CD4-positive, alpha-beta T cell (primary cell): ENCODE data around the gene NUP210. TPM values are rescaled to one million over a fixed set of nuclear protein-coding genes. Genes with fewer than 3 reads are reported as not detected.

Source experiments
- ATAC-seq: fragments of 200-7000 bp; cut with Tn5 transposase; one replicate; pipeline ENCODE4 v1.10.0; 2022; ENCODE audit warnings: mild to moderate bottlenecking; ENCODE audit not compliant: poor library complexity
- CTCF ChIA-PET: fragments of 350-600 bp; sonication (Branson Sonifier 250); formaldehyde crosslinking; loops from one replicate; lab custom pipeline; 2021; ENCODE audit warnings: antibody characterized with exemption, inconsistent platforms; lab: Charles Lee
- POLR2A ChIA-PET: fragments of 350-600 bp; sonication (Branson Sonifier 250); formaldehyde crosslinking; loops from one replicate; lab custom pipeline; 2021; ENCODE audit warnings: antibody characterized with exemption, inconsistent platforms; lab: Charles Lee
- DNase-seq, 14 experiments: peaks; one replicate each; pipeline ENCODE4 v3.0.0-alpha.2; 2013 to 2020; ENCODE audit warnings: mixed read lengths in 2 of 14
- H3K27ac ChIP-seq, 2 donors: one replicate each; pipeline versions ENCODE4 v1.5.1 to v1.7.0; 2013; ENCODE audit warnings: low read length in 2 of 2, low read depth in 1 of 2, mild to moderate bottlenecking in 1 of 2
- H3K27me3 ChIP-seq, 2 experiments: 1 replicate in 1 of 2; 2 replicates in 1 of 2; pipeline versions ENCODE4 v1.6.1 to v1.7.0; 2013; ENCODE audit warnings: low read length in 2 of 2, control low read depth in 1 of 2, mild to moderate bottlenecking in 1 of 2, moderate library complexity in 1 of 2; ENCODE audit not compliant: insufficient read depth in 2 of 2, control insufficient read depth in 1 of 2
- H3K36me3 ChIP-seq: one replicate; pipeline ENCODE4 v1.6.1; 2013; ENCODE audit warnings: low read length, control low read depth; ENCODE audit not compliant: insufficient read depth
- H3K4me1 ChIP-seq: one replicate; pipeline ENCODE4 v1.6.1; 2013; ENCODE audit warnings: low read length, control low read depth; ENCODE audit not compliant: insufficient read depth
- H3K4me3 ChIP-seq: one replicate; pipeline ENCODE4 v1.5.1; 2013; ENCODE audit warnings: mild to moderate bottlenecking, low read length, moderate library complexity
- H3K9me3 ChIP-seq, 2 experiments: 1 replicate in 1 of 2; 2 replicates in 1 of 2; pipeline versions ENCODE4 v1.6.1 to v1.7.0; 2013; ENCODE audit warnings: low read length in 2 of 2, mild to moderate bottlenecking in 2 of 2, control low read depth in 1 of 2, moderate library complexity in 1 of 2; ENCODE audit not compliant: control insufficient read depth in 1 of 2, insufficient read depth in 1 of 2
- H3K27ac Mint-ChIP-seq: one replicate; pipeline ENCODE4 v1.8.0; 2020; ENCODE audit warnings: mixed read lengths
- H3K27me3 Mint-ChIP-seq: one replicate; pipeline ENCODE4 v1.8.0; 2021; ENCODE audit warnings: mixed read lengths
- H3K36me3 Mint-ChIP-seq: one replicate; pipeline ENCODE4 v1.8.0; 2021; ENCODE audit warnings: low read depth, mixed read lengths
- H3K4me1 Mint-ChIP-seq: one replicate; pipeline ENCODE4 v1.8.0; 2021; ENCODE audit warnings: low read depth, mixed read lengths
- H3K4me3 Mint-ChIP-seq: one replicate; pipeline ENCODE4 v1.8.0; 2020; ENCODE audit warnings: mild to moderate bottlenecking, mixed read lengths
- H3K9me3 Mint-ChIP-seq: one replicate; pipeline ENCODE4 v1.8.0; 2020; ENCODE audit warnings: mixed read lengths
- CTCF ChIP-seq: fragments of 200-600 bp; IDR thresholded peaks from one replicate; pipeline ENCODE4 v1.8.0; 2022; ENCODE audit warnings: antibody characterized with exemption, mild to moderate bottlenecking
- intact Hi-C, 2 experiments: fragments of 100-400 bp; cut with DNase I in 1 of 2; cut with micrococcal nuclease in 1 of 2; formaldehyde crosslinking; loops; one replicate each; pipeline versions ENCODE4 v1.15.1 to v1.9.0; 2023 to 2025; cut with DNase I, micrococcal nuclease
- total RNA-seq, 174 experiments: library from RNA in 2 of 174; stranded (reverse) in 2 of 174; gene quantifications; one replicate each; pipeline ENCODE4 v1.2.3 and lab custom pipeline; 2021 to 2026

NUP210 gene
- total RNA-seq, 2 experiments from 2014 or later: 82.0 to 83.5 TPM

- H3K4me1 Mint-ChIP-seq: peaks cover 6% of the 10 kb centered on the region
- Histone ChIP-seq H3K9me3 (no peaks in the 10 kb centered on the region), H3K27ac (no peak overlapping the region), H3K4me1 (no peaks in the 10 kb centered on the region), H3K4me3 (no peak overlapping the region), H3K27me3 (no peaks in the 10 kb centered on the region), H3K36me3 (no peaks in the 10 kb centered on the region)
- CTCF ChIA-PET: no interaction called here
- POLR2A ChIA-PET: interaction anchor here (0.9 kb wide), 1 partner anchor 43 kb away, joined by 3 read pairs; no protein-coding TSS in a partner anchor
- peak in 9 of 14 experiments; percentile 6 to 58 (median 13) for DNase-seq
- peak overlapping the region; percentile 15 for H3K27ac Mint-ChIP-seq
- peak; percentile 55 for TF ChIP-seq CTCF
- no peaks in the 10 kb centered on the region for H3K9me3 Mint-ChIP-seq
- H3K4me3 Mint-ChIP-seq: no peak overlapping the region
- H3K27me3 Mint-ChIP-seq: no peaks in the 10 kb centered on the region
- H3K36me3 Mint-ChIP-seq: peaks cover 10% of the 10 kb centered on the region
- ATAC-seq: peak; percentile 69
- intact Hi-C loops: no loop called here
Measured at GRCh38 chr3:13308380-13308801, 111.7 kb downstream of the NUP210 start.

- Mint-ChIP-seq H3K27ac (no peak overlapping the region), H3K27me3 (no peaks in the 10 kb centered on the region), H3K4me1 (peaks cover 6% of the 10 kb centered on the region), H3K9me3 (no peaks in the 10 kb centered on the region), H3K36me3 (peaks cover 5% of the 10 kb centered on the region), H3K4me3 (no peak overlapping the region)
- DNase-seq (no peak), ATAC-seq (no peak)
- Histone ChIP-seq H3K27me3 (no peaks in the 10 kb centered on the region), H3K27ac (no peak overlapping the region), H3K36me3 (no peaks in the 10 kb centered on the region), H3K4me3 (no peak overlapping the region), H3K9me3 (no peaks in the 10 kb centered on the region), H3K4me1 (no peaks in the 10 kb centered on the region)
- CTCF ChIA-PET: no interaction called here
- POLR2A ChIA-PET: no interaction called here
- no peak for TF ChIP-seq CTCF
- intact Hi-C loops: no loop called here
Measured at GRCh38 chr3:13307041-13307440, 113.1 kb downstream of the NUP210 start.

- peaks cover 5% of the 10 kb centered on the region for H3K36me3 Mint-ChIP-seq
- Histone ChIP-seq H3K4me3 (no peak overlapping the region), H3K27ac (no peak overlapping the region), H3K27me3 (no peaks in the 10 kb centered on the region), H3K36me3 (no peaks in the 10 kb centered on the region), H3K4me1 (no peaks in the 10 kb centered on the region), H3K9me3 (no peaks in the 10 kb centered on the region)
- H3K9me3 Mint-ChIP-seq: no peaks in the 10 kb centered on the region
- intact Hi-C loops: no loop called here
- ChIA-PET CTCF (no interaction called here), POLR2A (no interaction called here)
- H3K27ac Mint-ChIP-seq: no peak overlapping the region
- H3K4me1 Mint-ChIP-seq: peaks cover 6% of the 10 kb centered on the region
- no peak for TF ChIP-seq CTCF
- ATAC-seq (no peak), DNase-seq (no peak)
- H3K4me3 Mint-ChIP-seq: no peak overlapping the region
- no peaks in the 10 kb centered on the region for H3K27me3 Mint-ChIP-seq
Measured at GRCh38 chr3:13305623-13306022, 114.5 kb downstream of the NUP210 start.
